ENCODE measurements around the gene KCNAB1.

Gene KCNAB1

DNA sequence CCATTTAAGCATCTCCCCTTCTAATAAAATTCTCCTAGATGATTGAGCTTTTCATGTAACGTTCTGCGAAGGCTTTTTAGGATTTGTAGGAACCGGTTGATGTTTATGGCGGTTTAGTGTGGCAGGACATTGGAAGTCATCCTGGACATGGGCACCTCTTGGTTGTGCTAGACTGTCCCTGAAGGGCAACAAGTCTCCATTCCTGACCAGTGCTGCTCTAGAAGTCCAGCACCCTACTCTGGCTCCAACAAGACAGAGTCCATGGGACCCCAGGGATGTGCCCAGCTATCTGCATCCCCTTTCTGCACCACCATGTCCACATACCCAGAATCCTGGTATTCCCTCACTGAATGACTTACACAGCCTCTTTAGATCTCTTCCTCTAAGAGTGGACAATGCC is 46.4 kb downstream of the KCNAB1 start:
- Histone ChIP-seq H3K4me3 (ENCODE audit: insufficient read depth, low read length, poor library complexity, severe bottlenecking) (no peak overlapping the region), H3K9ac (ENCODE audit: low read length) (no peak overlapping the region), H3K79me2 (ENCODE audit: insufficient read depth, low read length) (no peaks in the 10 kb centered on the region), H3K9me2 (replicated peaks; ENCODE audit: insufficient read depth, low read length) (no peaks in the 10 kb centered on the region), H3F3A (ENCODE audit: insufficient read depth) (no peaks in the 10 kb centered on the region), H3K9me3 (ENCODE audit: insufficient read depth, low read length) (no peaks in the 10 kb centered on the region), H3K27me3 (ENCODE audit: low read length) (no peaks in the 10 kb centered on the region), H3K4me2 (ENCODE audit: low read depth, low read length, poor library complexity, severe bottlenecking) (no peak overlapping the region), H3K36me3 (ENCODE audit: low read length) (no peaks in the 10 kb centered on the region), H3K27ac (ENCODE audit: low read depth, low read length) (no peak overlapping the region), H2AFZ (ENCODE audit: low read depth, low read length, severe bottlenecking) (no peak overlapping the region), H4K20me1 (ENCODE audit: low read depth, low read length) (no peaks in the 10 kb centered on the region)
- no peak for TF ChIP-seq EZH2phosphoT487 (conservative IDR thresholded peaks at IDR 0.05; ENCODE audit: low read length)
- TF ChIP-seq, protein P1, sequence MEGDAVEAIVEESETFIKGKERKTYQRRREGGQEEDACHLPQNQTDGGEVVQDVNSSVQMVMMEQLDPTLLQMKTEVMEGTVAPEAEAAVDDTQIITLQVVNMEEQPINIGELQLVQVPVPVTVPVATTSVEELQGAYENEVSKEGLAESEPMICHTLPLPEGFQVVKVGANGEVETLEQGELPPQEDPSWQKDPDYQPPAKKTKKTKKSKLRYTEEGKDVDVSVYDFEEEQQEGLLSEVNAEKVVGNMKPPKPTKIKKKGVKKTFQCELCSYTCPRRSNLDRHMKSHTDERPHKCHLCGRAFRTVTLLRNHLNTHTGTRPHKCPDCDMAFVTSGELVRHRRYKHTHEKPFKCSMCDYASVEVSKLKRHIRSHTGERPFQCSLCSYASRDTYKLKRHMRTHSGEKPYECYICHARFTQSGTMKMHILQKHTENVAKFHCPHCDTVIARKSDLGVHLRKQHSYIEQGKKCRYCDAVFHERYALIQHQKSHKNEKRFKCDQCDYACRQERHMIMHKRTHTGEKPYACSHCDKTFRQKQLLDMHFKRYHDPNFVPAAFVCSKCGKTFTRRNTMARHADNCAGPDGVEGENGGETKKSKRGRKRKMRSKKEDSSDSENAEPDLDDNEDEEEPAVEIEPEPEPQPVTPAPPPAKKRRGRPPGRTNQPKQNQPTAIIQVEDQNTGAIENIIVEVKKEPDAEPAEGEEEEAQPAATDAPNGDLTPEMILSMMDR (IDR thresholded peaks at IDR 0.05; ENCODE audit: insufficient read depth, low read length, poor library complexity, severe bottlenecking): no peak

DNA sequence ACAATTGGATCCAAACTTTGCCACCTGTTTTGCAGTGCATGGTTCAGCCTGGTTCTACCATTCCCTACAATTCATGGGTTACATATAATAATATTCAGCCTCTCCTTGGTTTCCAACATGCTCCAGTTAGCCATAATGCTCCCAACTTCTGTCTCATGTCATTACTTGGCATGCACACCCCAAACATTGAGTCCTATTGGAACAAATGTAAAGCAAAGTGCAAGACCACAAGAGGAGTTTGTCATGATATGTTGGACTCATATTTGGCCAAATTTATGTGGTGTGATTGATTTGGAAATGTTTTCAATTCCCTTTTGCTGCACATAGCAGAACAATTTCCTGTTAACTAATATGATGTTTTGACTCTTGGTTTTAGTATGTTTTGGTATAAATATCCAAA is 50.2 kb downstream of the KCNAB1 start:
- TF ChIP-seq, protein P1 (IDR thresholded peaks at IDR 0.05; ENCODE audit: insufficient read depth, low read length, poor library complexity, severe bottlenecking): no peak
- no peak for TF ChIP-seq EZH2phosphoT487 (conservative IDR thresholded peaks at IDR 0.05; ENCODE audit: low read length)
- H3K4me2 ChIP-seq (ENCODE audit: low read depth, low read length, poor library complexity, severe bottlenecking): no peak overlapping the region
- no peaks in the 10 kb centered on the region for H3K9me3 ChIP-seq (ENCODE audit: insufficient read depth, low read length)
- H3K79me2 ChIP-seq (ENCODE audit: insufficient read depth, low read length): no peaks in the 10 kb centered on the region
- no peaks in the 10 kb centered on the region for H3K27me3 ChIP-seq (ENCODE audit: low read length)
- H4K20me1 ChIP-seq (ENCODE audit: low read depth, low read length): no peaks in the 10 kb centered on the region
- H3K9me2 ChIP-seq (replicated peaks; ENCODE audit: insufficient read depth, low read length): no peaks in the 10 kb centered on the region
- no peaks in the 10 kb centered on the region for H3F3A ChIP-seq (ENCODE audit: insufficient read depth)
- no peaks in the 10 kb centered on the region for H3K36me3 ChIP-seq (ENCODE audit: low read length)
- no peak overlapping the region for H3K27ac ChIP-seq (ENCODE audit: low read depth, low read length)
- no peak overlapping the region for H3K9ac ChIP-seq (ENCODE audit: low read length)
- no peak overlapping the region for H3K4me3 ChIP-seq (ENCODE audit: insufficient read depth, low read length, poor library complexity, severe bottlenecking)
- H2AFZ ChIP-seq (ENCODE audit: low read depth, low read length, severe bottlenecking): no peak overlapping the region

DNA sequence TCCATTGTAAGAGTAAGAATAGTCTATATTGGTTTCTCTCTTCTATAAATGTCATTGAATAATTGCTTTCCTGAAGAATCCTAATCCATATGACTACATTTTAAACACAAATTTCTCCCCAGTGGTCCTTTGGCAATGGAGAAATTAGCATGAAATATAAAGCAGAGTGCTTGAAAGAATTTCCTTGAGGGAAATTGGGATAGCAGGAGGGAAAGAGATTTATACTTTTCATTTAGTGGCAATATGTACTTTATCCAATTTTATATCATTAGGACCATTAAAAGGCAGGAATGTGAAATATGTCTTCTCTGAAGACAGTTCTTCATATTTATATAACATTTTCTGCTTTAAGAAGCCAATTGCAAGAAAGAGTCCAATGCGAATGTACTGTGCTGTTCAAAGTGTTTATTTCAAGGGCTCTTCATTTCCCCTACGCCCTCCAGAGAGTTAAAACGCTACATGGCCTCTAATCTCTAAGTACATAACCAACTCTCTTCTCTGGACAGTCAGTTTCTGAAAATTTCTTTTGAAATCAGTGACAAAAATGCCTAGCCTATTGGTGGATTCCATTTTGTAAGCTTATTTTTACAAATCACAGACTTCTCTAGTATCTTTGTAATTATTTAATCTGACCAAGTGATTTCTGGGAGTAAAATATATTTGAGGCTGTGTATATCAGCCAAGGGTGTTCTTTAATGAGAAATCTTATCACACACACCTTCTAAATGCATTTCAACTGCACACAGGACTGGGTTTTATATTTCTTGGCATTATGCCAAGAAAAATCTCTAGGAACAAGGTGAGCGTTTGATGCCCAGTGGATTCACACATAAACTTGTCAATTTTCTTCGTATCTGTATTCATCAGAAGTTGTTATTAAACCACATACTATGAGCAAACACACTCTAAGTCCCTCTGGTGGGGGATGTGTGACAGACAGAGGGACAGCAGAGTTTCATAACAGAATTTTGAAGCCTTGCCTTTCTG is 51.2 kb downstream of the KCNAB1 start:
- Histone ChIP-seq H3F3A (ENCODE audit: insufficient read depth) (no peaks in the 10 kb centered on the region), H3K4me3 (ENCODE audit: insufficient read depth, low read length, poor library complexity, severe bottlenecking) (no peak overlapping the region), H3K9me2 (replicated peaks; ENCODE audit: insufficient read depth, low read length) (no peaks in the 10 kb centered on the region), H3K79me2 (ENCODE audit: insufficient read depth, low read length) (no peaks in the 10 kb centered on the region), H4K20me1 (ENCODE audit: low read depth, low read length) (no peaks in the 10 kb centered on the region), H3K9me3 (ENCODE audit: insufficient read depth, low read length) (no peaks in the 10 kb centered on the region), H3K4me2 (ENCODE audit: low read depth, low read length, poor library complexity, severe bottlenecking) (no peak overlapping the region), H3K27me3 (ENCODE audit: low read length) (no peaks in the 10 kb centered on the region), H3K36me3 (ENCODE audit: low read length) (no peaks in the 10 kb centered on the region), H3K9ac (ENCODE audit: low read length) (no peak overlapping the region), H2AFZ (ENCODE audit: low read depth, low read length, severe bottlenecking) (no peak overlapping the region), H3K27ac (ENCODE audit: low read depth, low read length) (no peak overlapping the region)
- no peak for TF ChIP-seq EZH2phosphoT487 (conservative IDR thresholded peaks at IDR 0.05; ENCODE audit: low read length)
- TF ChIP-seq, protein P1 (IDR thresholded peaks at IDR 0.05; ENCODE audit: insufficient read depth, low read length, poor library complexity, severe bottlenecking): no peak
